ENCODE results near the gene SCN3A. TPM values are rescaled to one million over a fixed set of nuclear protein-coding genes. Genes with fewer than 3 reads are reported as not detected.
A peak's percentile ranks its signal among the peaks of the same experiment; 100 is the strongest.

The SCN3A gene
- total and polyA plus RNA-seq, 2 of the 13 experiments (the other 11 are each of a cell fraction or from before 2014, with no cell fraction given): not detected

DNA sequence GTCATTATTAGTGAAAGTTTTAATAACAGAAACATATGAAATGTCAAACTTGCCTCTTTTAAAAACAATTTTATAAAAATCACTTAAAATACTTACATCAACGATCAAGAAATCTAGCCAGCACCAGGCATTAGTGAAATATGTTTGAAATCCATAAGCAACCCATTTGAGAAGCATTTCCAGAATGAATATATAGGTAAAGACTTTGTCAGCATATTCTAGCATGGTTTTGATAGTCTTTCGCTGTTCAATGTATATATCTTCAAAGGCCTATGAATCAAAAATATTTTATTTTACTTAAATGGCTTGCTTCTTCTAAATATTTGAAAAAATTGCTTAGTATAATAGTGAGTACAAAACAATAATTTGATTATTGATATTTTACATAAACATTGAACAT lies 91.1 kb downstream of the SCN3A start:
- WGBS (ENCODE audit: low lambda C conversion rate): 78% methylated on average over 2 of the region's 2 CpGs
- in situ Hi-C loops (cut with HindIII; ENCODE audit: extremely low pct_ligation_motif_present, low pct_unique_long_range_greater_than_20kb): no loop called here
- Histone ChIP-seq H3K4me1 (ENCODE audit: insufficient read depth, low read length) (peaks cover 73% of the 10 kb centered on the region), H3K79me2 (ENCODE audit: insufficient read depth, low read length) (no peaks in the 10 kb centered on the region), H3K4me3 (replicated peaks in 1 of 3; ENCODE audit: insufficient read depth in 1 of 3, low read depth in 2 of 3, low read length in 3 of 3) (no peak overlapping the region), H3K27ac (ENCODE audit: extremely low read length, insufficient read depth, low read length) (peak overlapping the region; percentile 20), H3K4me2 (ENCODE audit: low read depth, low read length) (peak overlapping the region; percentile 54; the same call in 1 of the 2 replicates), H3K27me3 (ENCODE audit: control insufficient read depth in 1 of 2, insufficient read depth in 2 of 2, low read length in 2 of 2) (no peaks in the 10 kb centered on the region), H4K20me1 (ENCODE audit: insufficient read depth, low read length) (no peaks in the 10 kb centered on the region), H2AFZ (ENCODE audit: low read length) (no peak overlapping the region), H3K9ac (ENCODE audit: insufficient read depth, low read depth, low read length) (no peak overlapping the region), H3K36me3 (replicated peaks in 1 of 2; ENCODE audit: control insufficient read depth in 1 of 2, insufficient read depth in 2 of 2, low read length in 2 of 2) (no peaks in the 10 kb centered on the region), H3K9me3 (ENCODE audit: low read length) (peaks cover 4% of the 10 kb centered on the region; the same call in 1 of the 2 replicates)
- intact Hi-C loops (cut with micrococcal nuclease; ENCODE audit: unreplicated experiment): no loop called here
- FAIRE-seq (no peak), DNase-seq (ENCODE audit: low spot score) (no peak), ATAC-seq (no peak)
- POLR2A ChIA-PET: no interaction called here
- TF ChIP-seq MAFK (conservative IDR thresholded peaks at IDR 0.05 in 1 of 2, IDR thresholded peaks at IDR 0.05 in 1 of 2; ENCODE audit: low read length in 2 of 2) (peak; percentile 52 to 54; a peak in 3 of 4 replicates), MAFF (IDR thresholded peaks at IDR 0.05; ENCODE audit: low read depth, low read length) (peak; percentile 40; the same call in 1 of the 2 replicates), CREB1 (IDR thresholded peaks at IDR 0.05) (no peak), CREB1 (CRISPR knock-in tag; IDR thresholded peaks at IDR 0.05) (0 out of 2 replicates have a peak, but pooled peaks have one; percentile 3), GFI1 (CRISPR knock-in tag; IDR thresholded peaks at IDR 0.05; ENCODE audit: borderline replicate concordance) (no peak), SIN3B (IDR thresholded peaks at IDR 0.05; ENCODE audit: low read length) (no peak)
- TF ChIP-seq, protein P1, sequence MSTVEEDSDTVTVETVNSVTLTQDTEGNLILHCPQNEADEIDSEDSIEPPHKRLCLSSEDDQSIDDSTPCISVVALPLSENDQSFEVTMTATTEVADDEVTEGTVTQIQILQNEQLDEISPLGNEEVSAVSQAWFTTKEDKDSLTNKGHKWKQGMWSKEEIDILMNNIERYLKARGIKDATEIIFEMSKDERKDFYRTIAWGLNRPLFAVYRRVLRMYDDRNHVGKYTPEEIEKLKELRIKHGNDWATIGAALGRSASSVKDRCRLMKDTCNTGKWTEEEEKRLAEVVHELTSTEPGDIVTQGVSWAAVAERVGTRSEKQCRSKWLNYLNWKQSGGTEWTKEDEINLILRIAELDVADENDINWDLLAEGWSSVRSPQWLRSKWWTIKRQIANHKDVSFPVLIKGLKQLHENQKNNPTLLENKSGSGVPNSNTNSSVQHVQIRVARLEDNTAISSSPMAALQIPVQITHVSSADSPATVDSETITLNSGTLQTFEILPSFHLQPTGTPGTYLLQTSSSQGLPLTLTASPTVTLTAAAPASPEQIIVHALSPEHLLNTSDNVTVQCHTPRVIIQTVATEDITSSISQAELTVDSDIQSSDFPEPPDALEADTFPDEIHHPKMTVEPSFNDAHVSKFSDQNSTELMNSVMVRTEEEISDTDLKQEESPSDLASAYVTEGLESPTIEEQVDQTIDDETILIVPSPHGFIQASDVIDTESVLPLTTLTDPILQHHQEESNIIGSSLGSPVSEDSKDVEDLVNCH (CRISPR knock-in tag; IDR thresholded peaks at IDR 0.05): no peak
- TF ChIP-seq, protein P2, sequence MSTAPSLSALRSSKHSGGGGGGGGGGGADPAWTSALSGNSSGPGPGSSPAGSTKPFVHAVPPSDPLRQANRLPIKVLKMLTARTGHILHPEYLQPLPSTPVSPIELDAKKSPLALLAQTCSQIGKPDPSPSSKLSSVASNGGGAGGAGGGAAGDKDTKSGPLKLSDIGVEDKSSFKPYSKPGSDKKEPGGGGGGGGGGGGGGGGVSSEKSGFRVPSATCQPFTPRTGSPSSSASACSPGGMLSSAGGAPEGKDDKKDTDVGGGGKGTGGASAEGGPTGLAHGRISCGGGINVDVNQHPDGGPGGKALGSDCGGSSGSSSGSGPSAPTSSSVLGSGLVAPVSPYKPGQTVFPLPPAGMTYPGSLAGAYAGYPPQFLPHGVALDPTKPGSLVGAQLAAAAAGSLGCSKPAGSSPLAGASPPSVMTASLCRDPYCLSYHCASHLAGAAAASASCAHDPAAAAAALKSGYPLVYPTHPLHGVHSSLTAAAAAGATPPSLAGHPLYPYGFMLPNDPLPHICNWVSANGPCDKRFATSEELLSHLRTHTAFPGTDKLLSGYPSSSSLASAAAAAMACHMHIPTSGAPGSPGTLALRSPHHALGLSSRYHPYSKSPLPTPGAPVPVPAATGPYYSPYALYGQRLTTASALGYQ (CRISPR knock-in tag; IDR thresholded peaks at IDR 0.05): peak; percentile 0; the same call in 1 of the 2 replicates
- no TSS peak for BruUV-seq (replicated peaks)
- CTCF ChIA-PET (ENCODE audit: low intra/inter-chr PET ratio, low total read pairs): no interaction called here

All from HepG2 (cell line).